NCI-H128 (cell line): ENCODE results near the gene GFPT1.
A peak's percentile ranks its signal among the peaks of the same experiment; 100 is the strongest.

ENCODE experiments used
- DNase-seq: peaks from one replicate; lab custom pipeline; 2025; ENCODE audit not compliant: unreplicated experiment; lab: John Stamatoyannopoulos, UW

GFPT1 gene

DNA sequence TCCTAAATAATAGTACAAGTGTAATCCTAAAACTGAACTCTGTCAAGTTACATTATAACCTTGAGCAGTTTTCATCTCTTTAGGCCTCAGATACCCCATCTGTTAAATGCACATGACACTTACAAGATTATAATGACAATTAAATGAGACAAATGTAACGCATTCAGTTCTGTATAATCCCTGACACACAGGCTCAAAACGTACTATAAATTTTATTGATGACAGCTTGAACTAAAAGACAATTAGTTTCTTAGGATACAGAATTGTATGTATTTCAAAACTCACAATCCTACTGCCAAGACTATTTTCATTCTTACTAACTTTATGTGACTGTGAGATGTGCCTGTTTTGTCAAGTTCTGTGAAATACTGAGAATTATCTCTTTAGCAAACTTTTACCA, 56.2 kb downstream of the GFPT1 start:
- DNase-seq: no peak

DNA sequence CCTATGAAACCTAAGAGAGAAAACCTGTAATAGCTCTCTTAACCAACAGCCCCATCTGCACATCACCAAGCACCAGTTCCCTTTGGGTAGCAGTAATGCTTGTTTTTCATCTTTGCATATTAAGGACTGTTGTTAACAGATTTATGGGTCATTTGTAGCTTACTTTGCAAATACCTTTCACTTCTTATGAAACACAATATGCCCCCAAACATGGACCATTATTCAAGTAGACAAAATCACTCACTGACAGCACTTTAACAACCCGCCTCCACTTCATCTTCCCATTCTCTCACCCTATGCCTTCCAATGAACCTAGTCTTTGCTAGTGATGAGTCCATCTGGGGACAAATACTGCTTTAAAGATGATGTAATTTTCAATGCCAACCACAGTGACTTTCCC, 64.4 kb downstream of the GFPT1 start:
- DNase-seq: no peak

DNA sequence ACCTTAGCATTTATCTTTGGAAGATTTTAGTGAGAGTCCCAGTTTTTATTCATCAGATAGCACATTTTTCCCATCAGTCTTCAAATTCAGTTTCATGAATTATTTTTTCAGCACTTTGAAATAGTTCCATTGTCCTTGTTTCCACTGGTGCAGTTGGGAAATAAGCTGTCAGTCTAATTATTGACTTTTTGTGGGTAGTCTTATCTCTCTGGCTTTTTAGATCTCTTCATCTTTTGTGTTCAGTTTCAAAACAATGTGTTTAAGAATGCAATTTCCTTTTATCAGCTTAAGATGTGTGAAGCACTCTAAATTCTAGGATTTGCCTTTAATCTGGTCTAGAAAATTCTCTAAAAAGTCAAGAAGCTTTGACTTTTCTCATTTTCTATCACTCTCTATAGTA, 70.5 kb downstream of the GFPT1 start:
- no peak for DNase-seq

DNA sequence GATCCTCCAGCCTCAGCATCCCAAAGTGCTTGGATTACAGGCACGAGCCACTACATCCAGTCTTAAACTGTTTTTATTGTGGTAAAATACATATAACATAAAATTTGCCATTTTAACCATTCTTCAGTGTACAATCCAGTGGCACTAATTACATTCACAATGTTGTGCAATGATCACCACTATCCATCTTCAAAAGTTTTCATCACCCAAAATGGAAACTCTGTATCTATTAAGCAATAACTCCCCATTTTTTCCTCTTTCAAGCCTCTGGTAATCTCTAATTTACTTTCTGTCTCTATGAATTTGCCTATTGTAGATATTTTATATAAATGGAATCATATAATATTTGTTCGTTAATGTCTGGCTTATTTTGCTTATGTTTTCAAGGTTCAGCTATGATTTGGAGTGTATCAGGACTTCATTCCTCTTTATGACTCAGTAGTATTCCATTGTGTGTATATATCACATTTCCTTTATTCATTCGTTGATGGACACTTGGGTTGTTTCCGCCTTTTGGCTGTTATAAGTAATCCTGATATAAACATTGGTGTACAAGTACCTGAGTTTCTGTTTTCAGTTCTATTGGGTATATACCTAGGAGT, 71.8 kb downstream of the GFPT1 start:
- DNase-seq: no peak

DNA sequence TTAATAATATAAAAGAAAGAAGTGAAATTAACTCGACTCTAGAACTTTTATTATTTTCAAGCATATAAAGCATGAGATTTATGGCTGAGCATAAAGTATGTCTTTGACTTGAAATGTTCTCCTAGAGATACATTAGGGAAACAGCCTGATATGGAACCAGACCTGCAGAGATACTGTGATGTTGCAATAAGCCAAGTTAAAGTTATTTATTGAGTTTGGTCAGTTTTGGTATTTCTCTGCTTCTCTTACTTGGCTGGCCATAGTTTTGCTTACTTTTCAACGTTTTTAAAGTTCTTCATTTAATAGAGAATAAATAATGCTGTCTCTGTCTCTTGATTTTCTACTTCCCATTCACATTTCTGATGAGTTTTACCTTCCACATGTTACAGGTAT, 76.0 kb downstream of the GFPT1 start:
- DNase-seq: no peak

DNA sequence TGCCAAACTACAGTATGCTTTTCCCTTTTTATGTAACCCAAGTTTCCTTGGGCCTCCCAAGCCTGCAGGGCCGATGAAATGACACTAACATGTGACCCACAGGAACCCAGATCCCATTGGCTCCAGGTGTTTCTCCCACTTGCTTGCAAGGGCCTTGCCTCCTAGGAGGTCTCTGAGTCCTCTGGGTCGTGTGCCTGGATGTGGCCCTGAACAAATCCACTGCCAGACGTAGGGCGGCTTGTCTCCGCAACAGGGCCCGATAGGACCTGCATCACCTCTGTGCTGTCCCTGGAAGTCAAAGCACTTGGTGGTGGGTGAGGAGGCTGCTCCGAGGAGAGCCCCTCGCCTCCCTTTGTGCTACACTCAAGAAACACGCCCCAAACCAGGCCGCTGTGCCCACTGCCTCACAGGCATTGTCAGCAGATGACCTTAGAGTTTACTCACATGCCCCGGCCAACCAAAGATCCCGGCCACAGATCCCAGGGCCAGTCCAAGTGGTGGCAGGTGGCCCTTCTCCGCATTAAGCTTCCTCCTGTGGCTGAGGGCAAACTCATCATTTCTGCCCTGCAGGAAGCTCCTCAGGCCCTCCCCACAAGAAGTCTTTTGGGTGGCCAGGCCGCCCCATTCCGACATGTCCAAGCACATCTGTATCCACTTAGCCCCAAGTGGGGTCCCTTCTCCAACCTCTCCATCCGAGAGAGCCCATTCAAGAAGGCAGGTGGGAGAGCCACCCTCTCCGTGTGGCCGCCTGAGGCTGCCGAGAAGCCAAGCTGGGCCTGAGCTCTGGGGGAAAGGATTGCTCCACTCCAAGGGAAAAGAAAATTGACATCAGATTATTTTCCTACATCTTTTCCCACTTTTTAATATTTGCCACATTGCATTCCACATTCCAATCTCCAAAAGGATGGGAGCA, 76.7 kb downstream of the GFPT1 start:
- DNase-seq: no peak

DNA sequence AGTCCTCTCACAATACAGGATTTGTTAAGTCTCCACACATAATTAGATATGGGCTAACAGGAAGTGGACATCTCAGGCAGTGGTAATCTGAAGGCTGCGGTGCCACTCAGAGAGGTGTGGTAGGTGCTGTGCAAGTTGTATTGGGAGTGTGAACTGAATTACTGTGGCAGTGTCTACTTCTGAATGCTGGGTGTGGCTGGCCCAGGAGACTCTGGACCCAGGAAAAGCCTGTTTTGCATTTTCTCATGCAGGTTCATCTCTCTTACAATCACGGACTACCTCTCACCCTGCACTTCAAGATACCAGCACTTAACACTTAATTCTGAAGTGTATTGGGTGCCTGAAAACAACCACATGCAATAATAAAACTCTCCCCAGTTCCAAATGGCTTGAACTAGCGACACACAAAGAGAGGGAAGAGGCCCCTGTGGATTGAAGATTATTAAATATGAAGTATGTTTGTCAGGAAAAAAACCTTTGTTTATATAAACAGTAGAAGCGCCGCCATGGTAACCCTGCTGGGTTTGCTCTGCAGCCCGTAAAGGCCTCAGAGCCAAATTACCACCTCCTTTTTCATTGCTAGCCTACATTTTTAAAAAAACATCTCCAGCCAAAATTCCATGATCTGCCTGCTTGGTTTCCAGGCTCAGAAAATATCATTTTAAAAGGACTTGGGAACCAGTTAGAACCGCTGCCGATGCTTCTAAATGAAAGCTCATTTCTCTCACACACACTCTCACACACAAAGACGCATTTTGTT, 77.5 kb downstream of the GFPT1 start:
- DNase-seq: no peak

DNA sequence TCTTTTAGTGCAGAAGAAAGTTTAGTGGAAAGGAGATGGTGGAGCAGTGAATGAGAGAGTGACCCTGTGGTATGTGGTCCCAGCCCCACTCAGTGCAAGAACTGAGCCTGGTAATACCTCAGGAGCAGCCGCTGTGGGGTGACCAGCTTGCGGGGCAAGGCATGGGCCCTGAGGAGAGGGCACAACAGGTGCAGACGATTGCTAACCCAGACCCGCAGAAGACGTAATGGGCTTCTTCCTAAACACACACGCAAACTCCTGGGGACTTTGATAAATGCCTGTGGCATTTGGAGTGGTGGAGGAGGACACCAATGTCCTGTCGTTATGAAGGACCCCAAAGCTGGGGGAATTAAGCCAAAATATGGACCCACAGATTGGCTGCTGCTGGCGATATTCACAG, 78.7 kb downstream of the GFPT1 start:
- DNase-seq: no peak

DNA sequence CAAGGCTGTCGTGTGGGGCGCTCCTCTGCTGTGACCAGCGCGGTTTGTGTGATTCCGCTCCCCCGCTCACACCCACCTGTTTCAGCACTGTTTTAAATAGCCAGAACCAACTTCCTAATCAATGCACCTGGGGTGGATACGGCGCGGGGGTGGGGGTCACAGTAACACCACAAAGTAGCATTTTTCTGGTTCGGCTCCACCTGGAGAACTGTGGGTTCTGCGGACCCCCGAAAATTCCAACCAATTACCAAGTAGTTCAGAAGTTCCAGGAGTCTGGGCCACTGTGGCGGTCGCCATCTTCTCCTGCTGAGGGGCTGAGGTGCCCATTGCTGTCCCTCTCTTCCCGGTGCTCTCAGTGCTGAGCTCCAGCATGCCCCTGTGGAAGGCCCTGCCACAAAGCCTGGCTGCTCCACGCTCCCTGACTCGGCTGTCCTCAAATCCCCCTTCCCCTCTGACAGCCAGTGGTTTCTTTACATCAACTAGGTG, 79.4 kb downstream of the GFPT1 start:
- no peak for DNase-seq

DNA sequence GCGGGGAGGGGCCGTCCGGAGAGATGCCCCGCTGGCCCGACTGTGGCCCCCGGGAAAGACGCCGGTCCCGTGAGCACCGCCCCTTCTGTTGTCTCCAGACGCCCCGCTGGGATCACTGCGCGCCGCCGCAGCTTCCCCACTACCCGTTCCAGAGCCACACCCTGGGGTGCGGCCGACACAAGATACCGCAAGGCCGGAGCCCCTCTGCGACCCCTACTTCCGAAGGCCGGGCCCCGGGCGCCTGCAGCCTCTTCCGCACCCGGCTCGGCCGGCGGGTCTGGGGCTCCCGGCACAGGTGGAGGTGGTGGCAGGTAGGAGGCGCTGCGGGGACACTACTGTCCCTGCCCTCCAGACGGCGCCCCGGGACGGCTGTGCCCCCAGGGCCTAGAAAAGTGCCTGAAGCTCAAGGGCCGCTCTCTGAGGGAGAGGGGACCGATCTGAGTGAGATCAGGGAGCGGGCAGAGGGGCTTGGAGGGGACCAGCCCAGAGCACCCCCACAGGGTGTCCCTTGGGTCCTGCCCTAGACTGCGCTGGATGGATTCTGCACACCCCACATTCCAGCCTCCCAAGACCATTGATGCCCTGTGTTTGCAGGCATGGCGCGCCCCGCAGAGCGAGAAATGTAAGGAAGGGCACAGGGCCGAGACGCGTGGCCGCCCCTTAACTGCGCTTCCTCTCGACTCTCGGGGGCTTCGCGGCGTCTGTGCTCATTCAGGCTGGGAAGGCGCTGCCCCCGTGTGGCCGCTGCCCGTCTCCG, 80.0 kb downstream of the GFPT1 start:
- peak; percentile 58 for DNase-seq

DNA sequence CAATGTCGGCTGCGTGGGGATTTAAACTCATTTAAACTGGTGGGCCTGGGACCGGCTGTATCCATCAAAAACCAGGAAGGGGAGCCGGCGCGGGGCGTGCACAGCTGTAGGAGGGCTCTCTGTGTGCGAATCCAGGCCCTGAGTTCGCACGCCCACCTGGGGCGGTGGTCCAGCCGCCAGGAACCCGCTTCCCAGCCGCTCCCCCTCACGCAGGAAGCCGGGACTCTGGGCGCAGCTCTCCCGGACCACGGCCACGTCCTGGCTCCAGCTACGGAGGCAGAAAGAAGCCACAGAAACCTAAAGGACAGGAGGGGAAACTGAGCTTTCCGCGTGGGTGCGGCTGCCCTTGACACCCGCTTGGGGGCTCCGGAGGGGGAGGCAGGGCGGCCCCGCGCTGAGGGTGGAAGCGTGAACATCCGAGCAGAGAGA, 80.6 kb downstream of the GFPT1 start:
- no peak for DNase-seq

DNA sequence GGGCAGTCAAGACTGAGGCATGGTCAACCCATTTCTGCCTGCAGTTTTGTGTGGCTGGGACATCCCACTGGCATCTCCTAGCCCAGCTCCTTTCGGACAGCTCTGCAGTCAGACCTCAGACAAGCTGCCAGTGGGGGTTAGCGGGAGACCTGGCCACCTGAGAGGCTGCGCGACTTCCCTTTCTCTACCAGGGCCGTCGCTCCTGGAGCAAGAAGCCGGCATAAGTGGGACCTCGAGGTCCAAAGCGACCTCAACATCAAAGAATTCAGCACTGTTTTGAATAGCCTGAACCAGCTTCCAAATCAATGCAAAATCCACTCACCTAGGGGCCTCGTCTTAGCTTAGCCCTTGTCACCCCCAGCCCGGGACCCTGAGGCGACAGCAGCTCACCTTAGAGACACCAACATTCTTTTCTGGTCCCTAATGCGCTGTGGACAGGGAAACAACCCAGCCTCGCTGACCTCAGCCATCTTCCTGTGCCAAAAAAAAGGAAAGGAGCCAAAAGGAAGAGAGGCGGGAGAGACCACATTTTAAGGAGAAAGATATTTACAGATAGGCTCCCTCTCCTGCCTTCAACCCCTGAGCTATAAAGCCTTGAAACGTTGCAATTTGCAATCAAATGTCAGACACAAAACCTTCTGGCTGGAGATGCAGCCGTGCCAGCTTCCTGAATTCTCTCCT, 81.2 kb downstream of the GFPT1 start:
- no peak for DNase-seq

DNA sequence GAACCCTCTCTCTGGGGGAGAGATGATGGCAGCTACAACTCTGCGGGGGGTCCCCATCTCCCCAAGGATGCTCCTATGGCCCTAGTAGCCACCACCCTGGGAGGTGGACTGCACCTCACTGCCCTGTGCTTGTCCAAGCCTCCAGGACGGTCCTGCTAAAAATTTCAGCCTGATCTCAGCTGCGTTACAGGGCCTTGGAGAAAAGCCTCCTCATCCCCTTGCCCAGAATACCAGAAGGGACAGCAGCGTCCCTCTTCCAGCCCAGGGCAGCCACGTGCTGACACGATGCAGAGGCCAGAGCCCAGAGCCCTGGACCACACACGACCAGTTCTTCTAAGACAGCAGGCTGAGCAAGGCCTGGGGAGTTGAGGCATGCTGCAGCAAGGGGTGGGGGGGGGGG, 81.9 kb downstream of the GFPT1 start:
- no peak for DNase-seq

DNA sequence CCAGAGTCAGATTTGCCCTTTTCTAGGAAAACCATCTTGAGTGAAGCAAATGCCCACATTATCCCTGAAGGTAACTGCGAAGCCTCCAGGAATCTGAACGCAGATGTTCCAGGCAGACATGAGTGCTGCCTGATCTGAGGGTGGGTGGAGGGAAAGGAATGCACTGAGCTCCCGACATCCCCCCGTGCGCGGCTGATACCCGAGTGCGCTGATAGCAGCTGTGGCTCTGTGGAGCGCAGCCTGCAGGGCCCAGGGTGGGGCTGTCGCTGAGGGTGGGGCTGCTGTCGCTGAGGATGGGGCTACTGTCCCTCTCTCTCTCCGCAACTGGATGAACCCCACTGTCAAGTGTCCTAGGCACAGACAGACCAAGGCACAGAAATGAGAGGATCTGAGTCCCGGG, 82.4 kb downstream of the GFPT1 start:
- DNase-seq: no peak

DNA sequence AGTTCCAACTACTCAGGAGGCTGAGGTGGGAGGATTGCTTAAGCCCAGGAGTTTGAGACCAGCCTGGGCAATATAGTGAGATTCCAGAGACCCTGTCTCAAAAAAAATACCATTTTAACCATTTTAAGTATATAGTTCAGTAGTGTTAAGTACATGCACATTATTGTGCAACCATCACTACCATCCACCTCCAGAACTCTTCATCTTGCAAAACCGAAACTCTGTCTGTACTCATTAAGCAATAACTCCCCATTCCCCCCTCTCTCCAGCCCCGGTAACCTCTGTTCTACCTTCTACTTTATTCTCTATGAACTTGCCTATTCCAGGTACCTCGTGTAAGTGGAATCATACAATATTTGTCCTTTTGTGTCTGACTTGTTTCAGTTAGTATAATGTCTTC, 86.4 kb downstream of the GFPT1 start:
- no peak for DNase-seq

DNA sequence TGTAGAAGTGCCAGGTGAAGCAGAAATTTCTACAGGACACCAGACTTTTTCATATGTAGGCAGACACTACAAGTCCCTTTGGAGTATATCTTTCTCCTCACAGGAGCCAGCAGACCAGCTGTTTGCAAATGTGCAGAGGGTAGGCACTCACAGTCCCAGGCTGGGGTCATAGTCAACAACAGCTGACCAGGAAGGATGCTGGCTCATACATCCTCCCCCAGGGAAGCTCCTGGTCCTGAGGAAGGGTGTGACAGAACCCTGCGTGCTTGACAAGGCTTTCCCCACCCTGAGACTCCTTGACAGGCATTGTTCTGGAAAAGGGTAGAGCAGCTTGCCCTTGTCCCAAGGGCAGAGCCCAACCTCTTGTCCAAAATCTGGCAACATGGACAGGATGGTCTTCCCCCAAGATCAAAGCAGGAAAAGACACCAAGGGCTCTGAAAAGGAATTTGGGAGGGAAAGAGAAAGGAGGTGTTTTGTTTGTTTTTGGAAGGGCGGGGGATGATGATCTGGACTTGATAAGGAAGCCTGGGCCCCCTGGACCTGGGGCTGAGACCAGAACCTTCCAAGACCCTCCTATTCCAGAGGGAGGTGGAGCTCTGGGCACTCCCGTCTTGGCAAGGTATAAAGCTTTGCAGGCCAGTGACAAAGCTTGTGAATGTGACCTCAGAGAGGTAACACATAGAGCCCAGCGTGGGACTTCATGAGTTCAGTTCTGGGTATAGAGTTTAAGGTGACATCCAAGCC, 87.1 kb downstream of the GFPT1 start:
- DNase-seq: no peak

DNA sequence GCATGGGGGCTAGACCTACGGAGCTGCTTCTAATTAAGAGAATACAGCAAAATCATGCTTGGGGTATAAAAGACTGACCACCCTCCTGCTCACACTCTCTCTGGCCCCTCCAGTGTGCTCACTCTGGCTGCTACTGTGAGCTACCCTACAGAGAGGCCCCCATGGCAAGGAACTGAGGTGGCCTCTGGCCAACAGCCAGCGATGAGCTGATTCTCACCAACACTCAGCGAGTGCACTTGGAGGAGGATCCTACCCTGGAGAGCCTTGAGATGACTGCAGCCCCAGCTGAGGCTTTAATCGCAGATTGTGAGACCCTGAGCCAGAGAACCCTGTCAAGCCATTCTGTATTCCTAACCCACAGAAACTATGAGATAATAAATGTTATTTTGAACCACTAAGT, 88.2 kb downstream of the GFPT1 start:
- DNase-seq: no peak

DNA sequence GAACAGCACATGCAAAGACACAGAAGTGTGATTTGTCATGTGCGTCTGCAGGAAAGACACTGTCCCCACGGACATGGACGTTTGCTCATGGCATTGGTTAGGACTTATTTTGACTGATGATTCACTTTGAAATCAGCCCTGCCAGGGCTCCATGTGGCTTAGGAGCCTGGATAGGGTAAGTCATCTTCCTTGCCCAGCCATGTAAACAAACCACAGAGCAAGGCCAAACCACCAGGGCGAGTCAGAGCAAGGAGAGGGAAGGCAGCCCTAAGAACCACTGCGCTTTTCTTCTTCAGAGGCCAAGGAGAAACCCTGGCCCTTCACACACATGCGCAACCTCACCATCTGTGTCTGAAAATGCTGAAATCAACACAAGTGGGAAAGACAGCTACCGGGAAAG, 88.8 kb downstream of the GFPT1 start:
- no peak for DNase-seq

DNA sequence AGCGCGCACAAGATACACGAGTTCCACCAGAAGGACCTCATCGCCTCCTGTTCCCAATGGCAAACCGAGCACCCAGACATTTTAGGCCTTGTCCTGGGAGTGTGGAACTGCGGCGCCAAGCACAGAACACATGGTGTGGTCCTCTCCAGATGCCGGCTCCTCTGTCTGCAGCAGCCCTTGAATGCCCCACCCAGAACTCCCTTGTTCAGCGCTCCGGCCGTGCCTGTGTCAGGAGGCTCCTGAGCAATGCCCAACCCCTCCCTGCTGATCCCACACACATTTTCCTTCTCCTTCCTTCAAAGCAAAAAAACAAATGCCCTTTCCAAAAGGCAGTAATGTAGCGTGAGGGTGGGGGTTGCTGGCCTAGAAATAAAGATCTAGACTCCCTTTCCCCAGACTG, 89.8 kb downstream of the GFPT1 start:
- DNase-seq: no peak

DNA sequence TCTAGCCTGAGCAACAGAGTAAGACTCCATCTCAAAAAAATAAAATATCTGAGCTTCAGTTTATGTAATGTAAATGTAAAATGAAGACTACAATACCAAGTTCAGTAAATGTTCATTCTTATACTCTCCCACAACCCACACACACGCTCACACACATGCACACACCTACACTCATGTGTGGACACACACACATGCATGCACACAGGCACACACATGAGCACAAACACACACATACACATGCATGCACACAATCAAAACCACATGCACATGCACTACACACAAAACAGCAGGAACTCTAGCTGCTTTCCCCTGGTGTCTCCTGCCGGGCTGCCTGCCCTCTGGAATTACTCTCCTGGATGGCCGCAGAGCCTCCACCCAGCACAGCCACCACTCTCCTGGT, 90.6 kb downstream of the GFPT1 start:
- DNase-seq: no peak
